CD14-positive monocyte (primary cell): ENCODE results near the gene VPS16. TPM values are rescaled to one million over a fixed set of nuclear protein-coding genes. Genes with fewer than 3 reads are reported as not detected.
A peak's percentile ranks its signal among the peaks of the same experiment; 100 is the strongest.

ENCODE experiments used
- DNase-seq, 3 donors: peaks; one replicate each; pipeline ENCODE4 v3.0.0-alpha.2; 2011 to 2022
- H2AFZ ChIP-seq: 2 replicates; pipeline ENCODE4 v1.6.0; 2012; ENCODE audit warnings: mild to moderate bottlenecking, low read depth, low read length, inconsistent platforms; ENCODE audit not compliant: insufficient read depth, poor library complexity, severe bottlenecking
- H3K27ac ChIP-seq, 2 donors: 1 replicate in 1 of 2; 2 replicates in 1 of 2; pipeline ENCODE4 v1.5.1; 2012 to 2013; ENCODE audit warnings: low read length in 2 of 2, control low read depth in 1 of 2, inconsistent platforms in 1 of 2, low read depth in 1 of 2, mild to moderate bottlenecking in 1 of 2
- H3K27me3 ChIP-seq, 2 donors: one replicate each; pipeline versions ENCODE4 v1.6.0 to v1.6.1; 2011 to 2013; ENCODE audit warnings: low read length in 2 of 2; ENCODE audit not compliant: control insufficient read depth in 2 of 2, insufficient read depth in 2 of 2
- H3K36me3 ChIP-seq, 2 donors: replicated peaks in 1 of 2; 1 replicate in 1 of 2; 2 replicates in 1 of 2; pipeline versions ENCODE4 v1.5.1 to v1.6.1; 2012 to 2013; ENCODE audit warnings: low read length in 2 of 2, control low read depth in 1 of 2, inconsistent platforms in 1 of 2, mild to moderate bottlenecking in 1 of 2; ENCODE audit not compliant: insufficient read depth in 2 of 2, control insufficient read depth in 1 of 2
- H3K4me1 ChIP-seq, 2 donors: 1 replicate in 1 of 2; 2 replicates in 1 of 2; pipeline versions ENCODE4 v1.5.1 to v1.6.1; 2012 to 2013; ENCODE audit warnings: low read length in 2 of 2, control low read depth in 1 of 2, inconsistent platforms in 1 of 2, mild to moderate bottlenecking in 1 of 2, moderate library complexity in 1 of 2; ENCODE audit not compliant: insufficient read depth in 2 of 2, control insufficient read depth in 1 of 2
- H3K4me2 ChIP-seq: replicated peaks from 2 replicates; pipeline ENCODE3; 2012; ENCODE audit warnings: low read length, moderate library complexity, mild to moderate bottlenecking; ENCODE audit not compliant: poor library complexity, severe bottlenecking; ENCODE audit errors: extremely low read depth
- H3K4me3 ChIP-seq, 3 experiments: fragments of 200-600 bp in 1 of 3; sonication (generic) in 1 of 3; replicated peaks in 1 of 3; 1 replicate in 2 of 3; 2 replicates in 1 of 3; pipeline ENCODE4 v1.5.1; 2011 to 2013; ENCODE audit warnings: low read length in 3 of 3, mild to moderate bottlenecking in 3 of 3, control low read depth in 2 of 3, low read depth in 2 of 3, inconsistent platforms in 1 of 3, moderate library complexity in 1 of 3
- H3K79me2 ChIP-seq: 2 replicates; pipeline ENCODE4 v1.6.0; 2012; ENCODE audit warnings: mild to moderate bottlenecking, control low read depth, inconsistent platforms, low read length, moderate library complexity; ENCODE audit not compliant: insufficient read depth
- H3K9ac ChIP-seq: 2 replicates; pipeline ENCODE4 v1.6.0; 2017; ENCODE audit warnings: low read length, mild to moderate bottlenecking; ENCODE audit not compliant: insufficient read depth, poor library complexity, severe bottlenecking
- H3K9me3 ChIP-seq, 2 donors: replicated peaks in 1 of 2; 1 replicate in 1 of 2; 2 replicates in 1 of 2; pipeline versions ENCODE4 v1.5.1 to v1.6.1; 2012 to 2013; ENCODE audit warnings: low read length in 2 of 2, control low read depth in 1 of 2; ENCODE audit not compliant: control insufficient read depth in 1 of 2, insufficient read depth in 1 of 2
- H4K20me1 ChIP-seq: 2 replicates; pipeline ENCODE4 v1.6.0; 2012; ENCODE audit warnings: mild to moderate bottlenecking, low read length, control low read depth, moderate library complexity; ENCODE audit not compliant: insufficient read depth
- H3K27ac Mint-ChIP-seq, 7 donors: one replicate each; pipeline ENCODE4 v1.8.0; 2020; ENCODE audit warnings: mild to moderate bottlenecking in 7 of 7, mixed read lengths in 7 of 7, moderate library complexity in 6 of 7, inconsistent platforms in 2 of 7
- H3K27me3 Mint-ChIP-seq, 3 donors: one replicate each; pipeline ENCODE4 v1.8.0; 2021 to 2022; ENCODE audit warnings: low read depth in 3 of 3, mild to moderate bottlenecking in 3 of 3, mixed read lengths in 3 of 3, moderate library complexity in 3 of 3, inconsistent platforms in 1 of 3
- H3K36me3 Mint-ChIP-seq, 2 donors: one replicate each; pipeline ENCODE4 v1.8.0; 2020; ENCODE audit warnings: mixed read lengths in 2 of 2, inconsistent platforms in 1 of 2, mild to moderate bottlenecking in 1 of 2
- H3K4me1 Mint-ChIP-seq: one replicate; pipeline ENCODE4 v1.8.0; 2020; ENCODE audit warnings: mild to moderate bottlenecking, mixed read lengths
- H3K4me3 Mint-ChIP-seq, 2 donors: one replicate each; pipeline ENCODE4 v1.8.0; 2020; ENCODE audit warnings: mild to moderate bottlenecking in 2 of 2, mixed read lengths in 2 of 2, moderate library complexity in 1 of 2
- H3K9me3 Mint-ChIP-seq, 7 donors: one replicate each; pipeline ENCODE4 v1.8.0; 2020 to 2022; ENCODE audit warnings: mixed read lengths in 7 of 7, mild to moderate bottlenecking in 6 of 7, moderate library complexity in 6 of 7, inconsistent platforms in 2 of 7
- CTCF ChIP-seq: fragments of 200-600 bp; IDR thresholded peaks from one replicate; pipeline ENCODE4 v1.8.0; 2022; ENCODE audit warnings: antibody characterized with exemption, mild to moderate bottlenecking
- WGBS: methylation state at CpG from one replicate; pipeline ENCODE4 v1.1.5; 2013; ENCODE audit warnings: missing lambda C conversion rate; ENCODE audit not compliant: insufficient coverage; 5-methylcytosine and 5-hydroxymethylcytosine counted together
- intact Hi-C, 2 donors: fragments of 100-400 bp; cut with micrococcal nuclease; formaldehyde crosslinking; loops; one replicate each; pipeline versions ENCODE4 v1.15.0 to v1.15.1; 2023
- polyA plus RNA-seq, 3 donors: library from polyadenylated mRNA; depleted of rRNA in 1 of 3; unstranded in 2 of 3; stranded (reverse) in 1 of 3; fragments of 300-500 nt in 2 of 3; fragments of >200 nt in 1 of 3; fragmentation: Illumina TruSeq in 2 of 3; gene quantifications; 1 replicate in 2 of 3; 2 replicates in 1 of 3; pipeline ENCODE4 v1.2.3, GENCODE V29; 2012 to 2021

VPS16 gene
- polyA plus RNA-seq, 3 donors: 33.3 to 87.0 (median 34.5) TPM

- WGBS: 79% methylated on average over 3 of the region's 4 CpGs
- H3K4me2 ChIP-seq: no peak overlapping the region
- H3K4me1 Mint-ChIP-seq: peaks cover 16% of the 10 kb centered on the region
- no peaks in the 10 kb centered on the region for H3K9me3 ChIP-seq
- peaks cover 23 to 24% of the 10 kb centered on the region in 2 donors for H3K36me3 Mint-ChIP-seq
- no peak overlapping the region for H3K4me3 ChIP-seq
- H3K4me3 Mint-ChIP-seq: no peak overlapping the region
- H3K27me3 ChIP-seq: no peaks in the 10 kb centered on the region
- no peak for DNase-seq
- TF ChIP-seq CTCF: no peak
- H3K27me3 Mint-ChIP-seq: peaks cover 0 to 3% (median 0%) of the 10 kb centered on the region in 3 donors
- intact Hi-C loops: no loop called here
- peaks cover 0 to 2% (median 0%) of the 10 kb centered on the region in 7 donors for H3K9me3 Mint-ChIP-seq
- H3K27ac ChIP-seq: no peak overlapping the region
- peaks cover 5% of the 10 kb centered on the region in 2 donors for H3K4me1 ChIP-seq
- H3K27ac Mint-ChIP-seq: peak overlapping the region in 1 of 7 donors; percentile 40
- H4K20me1 ChIP-seq: peaks cover 34% of the 10 kb centered on the region
- H3K36me3 ChIP-seq: peaks cover 0 to 14% of the 10 kb centered on the region in 2 donors
- H3K9ac ChIP-seq: no peak overlapping the region
- no peak overlapping the region for H2AFZ ChIP-seq
- no peaks in the 10 kb centered on the region for H3K79me2 ChIP-seq
These were observed 9.0 kb downstream of the VPS16 start for GRCh38 chr20:2849529-2849928.

- Histone ChIP-seq H3K27ac (no peak overlapping the region), H3K27me3 (no peaks in the 10 kb centered on the region), H3K4me1 (peaks cover 5% of the 10 kb centered on the region in 2 donors), H3K36me3 (peaks cover 0 to 14% of the 10 kb centered on the region in 2 donors), H2AFZ (no peak overlapping the region), H3K4me3 (no peak overlapping the region), H3K9me3 (no peaks in the 10 kb centered on the region), H3K79me2 (no peaks in the 10 kb centered on the region), H4K20me1 (peaks cover 28% of the 10 kb centered on the region), H3K4me2 (no peak overlapping the region), H3K9ac (no peak overlapping the region)
- Mint-ChIP-seq H3K9me3 (peaks cover 0 to 2% (median 0%) of the 10 kb centered on the region in 7 donors), H3K4me1 (peaks cover 7% of the 10 kb centered on the region), H3K27ac (no peak overlapping the region), H3K36me3 (peaks cover 21 to 27% of the 10 kb centered on the region in 2 donors), H3K4me3 (no peak overlapping the region), H3K27me3 (peaks cover 0 to 3% (median 0%) of the 10 kb centered on the region in 3 donors)
- intact Hi-C loops: no loop called here
- TF ChIP-seq CTCF: no peak
- DNase-seq: no peak
- 90% methylated on average over 9 of the region's 10 CpGs for WGBS
These were observed 10.5 kb downstream of the VPS16 start for GRCh38 chr20:2851086-2851485.
